Esophagus squamous epithelium (tissue), 4 donors: ENCODE measurements around the gene EVC2.

Experiments
- CTCF ChIP-seq, 6 experiments: fragments of 450-650 bp in 4 of 6; fragments of 200-600 bp in 2 of 6; sonication (generic) in 2 of 6; IDR thresholded peaks; one replicate each; pipeline ENCODE4 v1.5.1; 2016 to 2019; ENCODE audit warnings: antibody characterized with exemption in 6 of 6, mild to moderate bottlenecking in 4 of 6, moderate library complexity in 4 of 6
- POLR2A ChIP-seq, 4 donors: fragments of 450-650 bp; IDR thresholded peaks; one replicate each; pipeline ENCODE4 v1.6.1; 2017; ENCODE audit warnings: antibody characterized with exemption in 4 of 4, mild to moderate bottlenecking in 4 of 4, moderate library complexity in 3 of 4

GRCh38 chr4:5547651-5548249 lies 160.6 kb downstream of the EVC2 start:
- TF ChIP-seq CTCF (IDR thresholded peaks at IDR 0.05) (no peak), POLR2A (IDR thresholded peaks at IDR 0.05) (no peak)
